HG02759 (cell line): ENCODE measurements around the gene ANXA9.

Experiments
- ATAC-seq: cut with Tn5 transposase; IDR thresholded peaks from one replicate; pipeline ENCODE4 v1.9.1; 2021; ENCODE audit warnings: mild to moderate bottlenecking, moderate library complexity; ENCODE audit not compliant: unreplicated experiment

ANXA9 gene

GRCh38 chr1:151039521-151039920, 57.4 kb downstream of the ANXA9 start:
- ATAC-seq: no peak

GRCh38 chr1:151043163-151043562, 61.1 kb downstream of the ANXA9 start:
- ATAC-seq: no peak
